SK-N-MC (cell line): ENCODE data around the gene CLEC18A.

Source experiments
- EZH2 ChIP-seq: fragments of 200-600 bp; sonication (generic); IDR thresholded peaks from one replicate; pipeline ENCODE4 v1.6.1; 2017; ENCODE audit warnings: antibody characterized with exemption
- POLR2AphosphoS5 ChIP-seq: IDR thresholded peaks from 2 replicates; pipeline ENCODE4 v1.6.1; 2012; ENCODE audit warnings: mild to moderate bottlenecking, low read depth, low read length, borderline replicate concordance

GRCh38 chr16:69903865-69904415, 47.2 kb upstream of the CLEC18A start:
- no peak for TF ChIP-seq POLR2AphosphoS5
- TF ChIP-seq EZH2, result no peak
